B cell (primary cell): Measurements from ENCODE around the gene PRKD2. TPM values are rescaled to one million over a fixed set of nuclear protein-coding genes. Genes with fewer than 3 reads are reported as not detected.

Experiments
- ATAC-seq: fragments of 200-7000 bp; cut with Tn5 transposase; one replicate; pipeline ENCODE4 v1.10.0; 2021; ENCODE audit warnings: low read depth, mild to moderate bottlenecking, moderate number of reproducible peaks, moderate library complexity
- CTCF ChIA-PET: fragments of 350-600 bp; sonication (Branson Sonifier 250); formaldehyde crosslinking; loops from one replicate; lab custom pipeline; 2021; ENCODE audit warnings: antibody characterized with exemption, inconsistent platforms; lab: Charles Lee
- POLR2A ChIA-PET: fragments of 350-600 bp; sonication (Branson Sonifier 250); formaldehyde crosslinking; loops from one replicate; lab custom pipeline; 2021; ENCODE audit warnings: antibody characterized with exemption; lab: Charles Lee
- DNase-seq: peaks from one replicate; pipeline ENCODE4 v3.0.0; 2013
- H2AFZ ChIP-seq: 2 replicates; pipeline ENCODE4 v1.6.1; 2012; ENCODE audit warnings: mild to moderate bottlenecking, low read depth, low read length; ENCODE audit not compliant: insufficient read depth, poor library complexity, severe bottlenecking
- H3K27ac ChIP-seq, 2 donors: 1 replicate in 1 of 2; 2 replicates in 1 of 2; pipeline ENCODE4 v1.5.1; 2012 to 2013; ENCODE audit warnings: low read length in 2 of 2, mild to moderate bottlenecking in 2 of 2, moderate library complexity in 1 of 2
- H3K27me3 ChIP-seq, 4 experiments: fragments of 200-600 bp in 1 of 4; sonication (generic) in 1 of 4; replicated peaks in 1 of 4; 1 replicate in 2 of 4; 2 replicates in 2 of 4; pipeline versions ENCODE4 v1.6.1 to v1.7.0; 2013 to 2016; ENCODE audit warnings: low read length in 3 of 4, mild to moderate bottlenecking in 2 of 4, mixed read lengths in 1 of 4, moderate library complexity in 1 of 4; ENCODE audit not compliant: insufficient read depth in 4 of 4, control insufficient read depth in 3 of 4; ENCODE audit errors: control extremely low read depth in 1 of 4
- H3K36me3 ChIP-seq, 2 experiments: replicated peaks in 1 of 2; 1 replicate in 1 of 2; 2 replicates in 1 of 2; pipeline versions ENCODE4 v1.6.1 to v1.7.1; 2013; ENCODE audit warnings: low read length in 1 of 2; ENCODE audit not compliant: insufficient read depth in 2 of 2, control insufficient read depth in 1 of 2; ENCODE audit errors: control extremely low read depth in 1 of 2, extremely low read depth in 1 of 2
- H3K4me1 ChIP-seq, 2 donors: fragments of 200-600 bp in 1 of 2; sonication (generic) in 1 of 2; 1 replicate in 1 of 2; 2 replicates in 1 of 2; pipeline versions ENCODE4 v1.5.1 to v1.6.1; 2013 to 2017; ENCODE audit warnings: low read length in 2 of 2; ENCODE audit not compliant: control insufficient read depth in 2 of 2, insufficient read depth in 2 of 2
- H3K4me2 ChIP-seq: replicated peaks from 2 replicates; pipeline ENCODE3; 2012; ENCODE audit warnings: mild to moderate bottlenecking, low read depth, low read length; ENCODE audit not compliant: poor library complexity, severe bottlenecking
- H3K4me3 ChIP-seq, 5 experiments: fragments of 200-600 bp in 1 of 5; sonication (generic) in 1 of 5; 1 replicate in 3 of 5; 2 replicates in 2 of 5; pipeline versions ENCODE4 v1.5.1 to v1.7.0; 2011 to 2016; ENCODE audit warnings: low read length in 4 of 5, mild to moderate bottlenecking in 4 of 5, low read depth in 2 of 5, control low read depth in 1 of 5, moderate library complexity in 1 of 5; ENCODE audit not compliant: insufficient read depth in 1 of 5; ENCODE audit errors: control extremely low read depth in 1 of 5, extremely low read depth in 1 of 5
- H3K79me2 ChIP-seq: fragments of 200-600 bp; sonication (generic); one replicate; pipeline ENCODE4 v1.6.0; 2016; ENCODE audit warnings: low read length; ENCODE audit not compliant: control insufficient read depth, insufficient read depth
- H3K9ac ChIP-seq: fragments of 200-600 bp; sonication (generic); 2 replicates; pipeline ENCODE4 v1.6.1; 2017; ENCODE audit warnings: mild to moderate bottlenecking, low read length, moderate library complexity
- H3K9me3 ChIP-seq, 3 donors: one replicate each; pipeline versions ENCODE4 v1.6.1 to v1.7.1; 2013; ENCODE audit warnings: low read length in 2 of 3; ENCODE audit not compliant: control insufficient read depth in 2 of 3, insufficient read depth in 1 of 3; ENCODE audit errors: control extremely low read depth in 1 of 3
- H4K20me1 ChIP-seq: 2 replicates; pipeline ENCODE4 v1.6.0; 2012; ENCODE audit warnings: mild to moderate bottlenecking, low read length; ENCODE audit not compliant: insufficient read depth, control insufficient read depth, poor library complexity, severe bottlenecking
- H3K27ac Mint-ChIP-seq: one replicate; pipeline ENCODE4 v1.8.0; 2021; ENCODE audit warnings: mixed read lengths
- H3K27me3 Mint-ChIP-seq: one replicate; pipeline ENCODE4 v1.8.0; 2021; ENCODE audit warnings: mixed read lengths
- H3K4me1 Mint-ChIP-seq: one replicate; pipeline ENCODE4 v1.8.0; 2021; ENCODE audit warnings: mixed read lengths
- H3K4me3 Mint-ChIP-seq: one replicate; pipeline ENCODE4 v1.8.0; 2021; ENCODE audit warnings: mixed read lengths
- H3K9me3 Mint-ChIP-seq: one replicate; pipeline ENCODE4 v1.8.0; 2022; ENCODE audit warnings: mixed read lengths; ENCODE audit not compliant: insufficient read depth
- CTCF ChIP-seq: fragments of 200-600 bp; IDR thresholded peaks from one replicate; pipeline ENCODE4 v1.8.0; 2022; ENCODE audit warnings: antibody characterized with exemption, mild to moderate bottlenecking
- EZH2 ChIP-seq: IDR thresholded peaks from 2 replicates; pipeline ENCODE4 v1.6.1; 2012; ENCODE audit warnings: borderline replicate concordance, low read depth, mild to moderate bottlenecking, moderate library complexity, low read length; ENCODE audit not compliant: insufficient read depth, poor library complexity, severe bottlenecking
- WGBS: methylation state at CpG from one replicate; pipeline ENCODE4 v1.1.5; 2013; ENCODE audit warnings: missing lambda C conversion rate; ENCODE audit not compliant: insufficient coverage; 5-methylcytosine and 5-hydroxymethylcytosine counted together
- intact Hi-C: fragments of 100-400 bp; cut with micrococcal nuclease; formaldehyde crosslinking; loops from one replicate; pipeline ENCODE4 v1.10.0; 2022
- polyA plus RNA-seq: library from polyadenylated mRNA; depleted of rRNA; stranded (reverse); fragments of >200 nt; gene quantifications from 2 replicates; pipeline ENCODE4 v1.2.3, GENCODE V29; 2012
- total RNA-seq, 2 donors: library from RNA; stranded (reverse); fragments of 120-200 nt in 1 of 2; gene quantifications; 1 replicate in 1 of 2; 2 replicates in 1 of 2; pipeline versions ENCODE4 v1.2.3 to v1.2.4, GENCODE V29; 2013 to 2022

The PRKD2 gene
- total and polyA plus RNA-seq, 2 donors (not counting 1 experiment from before 2014, with no cell fraction given): 192 to 208 TPM

- Histone ChIP-seq H4K20me1 (peaks cover 10% of the 10 kb centered on the region), H3K4me1 (peaks cover 61 to 67% of the 10 kb centered on the region in 2 donors), H3K36me3 (peaks cover 0 to 51% of the 10 kb centered on the region in 2 experiments), H3K27ac (peak overlapping the region; percentile 89 to 92), H3K79me2 (peaks cover 57% of the 10 kb centered on the region), H3K9me3 (no peaks in the 10 kb centered on the region), H3K4me3 (no peak overlapping the region), H2AFZ (no peak overlapping the region), H3K4me2 (peak overlapping the region; percentile 94), H3K9ac (no peak overlapping the region), H3K27me3 (no peaks in the 10 kb centered on the region)
- POLR2A ChIA-PET: interaction anchor here (0.6 kb wide), 1 partner anchor 12 kb away, joined by 13 read pairs; no protein-coding TSS in a partner anchor
- CTCF ChIA-PET: interaction anchor here (0.6 to 14.9 kb wide), 3 partner anchors 8 to 834 kb away, joined by 3 to 353 read pairs (median 22); partner anchors contain the start of gene IRF2BP1
- intact Hi-C loops: no loop called here
- WGBS: 92% methylated on average over 21 of the region's 22 CpGs
- DNase-seq (no peak), ATAC-seq (no peak)
- Mint-ChIP-seq H3K4me1 (peaks cover 62% of the 10 kb centered on the region), H3K9me3 (no peaks in the 10 kb centered on the region), H3K4me3 (peak overlapping the region; percentile 45), H3K27me3 (no peaks in the 10 kb centered on the region), H3K27ac (peak overlapping the region; percentile 95)
- no peak for TF ChIP-seq EZH2
These were observed 3.8 kb upstream of the PRKD2 start for GRCh38 chr19:46720503-46721239.

GRCh38 chr19:46719629-46720502, 3.0 kb upstream of the PRKD2 start:
- H3K27ac Mint-ChIP-seq: peak overlapping the region; percentile 95
- H3K4me1 Mint-ChIP-seq: peaks cover 68% of the 10 kb centered on the region

More at GRCh38 chr19:46719629-46720502, 3.0 kb upstream of the PRKD2 start:
- Histone ChIP-seq H3K9ac (peak overlapping the region; percentile 92), H3K79me2 (peaks cover 57% of the 10 kb centered on the region), H4K20me1 (peaks cover 15% of the 10 kb centered on the region), H3K4me3 (peak overlapping the region in 3 of 5 experiments; percentile 92 to 99 (median 97)), H3K9me3 (no peaks in the 10 kb centered on the region), H3K4me2 (peak overlapping the region; percentile 94), H3K27ac (peak overlapping the region; percentile 89 to 92), H3K36me3 (peaks cover 0 to 43% of the 10 kb centered on the region in 2 experiments), H3K27me3 (no peaks in the 10 kb centered on the region), H2AFZ (no peak overlapping the region), H3K4me1 (peaks cover 67 to 75% of the 10 kb centered on the region in 2 donors)
- 62% methylated on average over 16 of the region's 25 CpGs for WGBS
- ATAC-seq: no peak
- POLR2A ChIA-PET: interaction anchor here (0.6 to 2.5 kb wide), 7 partner anchors 10 to 393 kb away, joined by 3 to 13 read pairs (median 6); partner anchors contain the start of genes CALM3 and ZC3H4
- H3K27me3 Mint-ChIP-seq: no peaks in the 10 kb centered on the region
- CTCF ChIA-PET: interaction anchor here (1.1 to 14.9 kb wide), 4 partner anchors 9 to 109 kb away, joined by 3 to 353 read pairs (median 14); no protein-coding TSS in a partner anchor
- peak overlapping the region; percentile 97 for H3K4me3 Mint-ChIP-seq
- intact Hi-C loops: loop anchor here (1.0 to 5.0 kb wide), 3 partner anchors 8 to 103 kb away; no protein-coding TSS in a partner anchor
- H3K9me3 Mint-ChIP-seq: no peaks in the 10 kb centered on the region
- TF ChIP-seq EZH2 (no peak), CTCF (no peak)
- peak; percentile 39 for DNase-seq
